Measurements from ENCODE around the gene C4orf50.

The C4orf50 gene
- 0 to 0.41 (median 0.05) reads per million in 18 experiments for total RNA-seq

- DNase-seq: no peak
These were observed at the start of gene C4orf50 for GRCh38 chr4:6018331-6018730. TSS of gene C4orf50 (minus strand) at chr4:6018431.

DNA sequence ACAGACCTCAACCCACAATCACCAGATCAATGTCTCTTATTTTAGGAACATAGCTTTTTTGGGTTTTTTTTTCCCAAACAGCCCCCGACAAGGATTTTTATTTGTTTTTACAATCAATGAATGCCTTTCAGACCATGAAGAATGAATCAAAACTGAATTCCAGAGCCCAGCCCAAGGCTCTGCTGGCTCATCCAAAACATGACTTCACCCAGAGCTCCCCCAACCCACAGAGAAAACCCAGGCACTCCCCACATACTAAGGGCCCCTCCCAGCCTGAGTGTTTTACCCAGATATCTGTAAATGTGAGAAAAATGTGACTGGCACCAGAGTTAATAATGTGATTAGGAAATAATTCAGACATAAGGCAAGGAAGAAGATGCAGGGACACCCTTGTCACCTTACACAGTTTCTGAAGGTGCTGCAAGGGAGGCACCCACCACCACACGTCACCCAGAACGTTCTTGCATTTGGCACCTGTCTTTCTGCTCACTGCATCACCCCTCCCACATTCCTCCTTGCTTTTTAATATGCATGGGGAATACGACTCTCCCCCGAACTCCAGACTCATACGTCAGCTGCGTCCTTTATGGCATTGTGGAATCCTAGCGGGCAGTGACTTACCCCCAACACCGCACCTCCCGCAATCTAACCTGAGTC, 47.8 kb upstream of the C4orf50 start:
- no peak for DNase-seq

DNA sequence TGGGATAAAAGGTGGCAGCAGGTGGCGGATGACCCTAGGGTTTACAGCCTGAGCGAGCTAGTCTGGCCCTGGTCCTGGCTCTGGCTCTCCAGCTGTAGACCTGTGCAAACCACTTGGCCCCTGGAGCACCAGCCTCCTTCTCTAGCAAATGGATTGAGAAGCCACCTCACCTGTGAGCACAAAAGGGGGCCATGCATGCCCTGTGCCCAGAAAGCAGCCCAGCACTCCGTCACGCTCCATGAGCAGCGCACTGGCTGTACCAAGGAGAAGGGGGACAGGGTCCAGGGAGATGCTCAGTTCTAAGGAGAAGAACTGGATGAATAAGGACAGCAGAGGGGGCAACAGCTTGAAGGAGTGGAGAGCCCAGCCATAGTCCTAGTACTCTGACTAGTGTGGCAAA, 46.9 kb upstream of the C4orf50 start:
- no peak for DNase-seq

DNA sequence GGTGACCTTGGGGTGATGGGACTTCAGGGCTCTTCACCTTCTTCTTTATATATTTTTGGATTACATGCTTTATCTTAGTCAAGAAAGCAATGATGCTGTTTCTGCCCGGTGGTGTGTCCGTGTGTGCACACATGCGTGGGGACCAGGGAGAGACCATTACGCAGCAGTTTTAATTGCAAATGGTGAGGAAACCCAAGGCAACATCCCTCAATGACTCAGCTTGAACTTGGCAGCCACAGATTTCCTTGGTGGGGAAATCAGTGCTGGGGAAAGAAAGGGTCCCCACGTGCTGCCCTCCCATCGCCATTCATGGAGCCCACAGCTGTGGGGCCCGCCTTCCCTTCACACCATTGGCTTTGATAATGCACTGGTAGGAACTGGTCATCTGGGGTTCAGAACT, 46.2 kb upstream of the C4orf50 start:
- no peak for DNase-seq

DNA sequence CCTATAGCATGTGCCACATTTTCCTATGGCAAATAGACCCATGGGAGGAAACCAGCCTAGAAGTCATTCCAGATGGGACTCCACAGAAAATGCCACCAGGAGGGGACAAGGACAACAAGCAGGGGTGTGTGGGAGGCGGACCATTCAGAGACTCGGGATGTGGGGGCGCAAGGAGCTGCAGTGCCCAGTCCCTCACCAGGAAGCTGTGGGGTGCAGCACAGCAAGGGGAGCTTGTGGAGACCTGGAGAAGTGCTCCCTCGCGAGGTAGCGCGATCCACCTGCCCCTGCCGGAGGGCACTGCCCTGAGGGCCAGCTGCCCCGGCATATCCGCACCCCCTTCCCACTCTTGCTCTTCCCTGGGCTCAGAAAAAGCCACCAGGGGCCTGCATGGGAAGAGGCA, 45.5 kb upstream of the C4orf50 start:
- DNase-seq: no peak

DNA sequence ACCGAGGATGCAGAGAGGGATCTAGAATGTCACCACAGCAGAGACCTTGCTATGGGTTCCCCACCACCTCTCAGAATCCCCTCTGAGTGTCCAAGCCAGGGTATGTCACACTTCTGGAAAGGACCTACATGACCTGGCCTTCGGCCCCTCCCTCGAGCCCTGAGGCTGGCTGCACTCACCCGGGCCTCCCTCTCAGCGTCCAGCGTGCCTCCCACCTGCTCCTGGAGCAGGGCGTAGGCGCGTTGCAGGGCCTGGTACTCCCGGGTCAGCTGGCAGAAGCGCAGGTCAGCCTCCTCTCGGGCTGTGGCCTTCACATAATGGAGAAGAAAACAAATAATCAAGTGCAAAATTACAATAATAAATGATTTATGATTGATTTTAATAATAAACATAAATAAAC, 43.9 kb upstream of the C4orf50 start:
- no peak for DNase-seq

- no peak for DNase-seq
These were observed 41.2 kb upstream of the C4orf50 start for GRCh38 chr4:6059375-6059805.

GRCh38 chr4:6058531-6059374, 40.5 kb upstream of the C4orf50 start:
- no peak for DNase-seq

DNA sequence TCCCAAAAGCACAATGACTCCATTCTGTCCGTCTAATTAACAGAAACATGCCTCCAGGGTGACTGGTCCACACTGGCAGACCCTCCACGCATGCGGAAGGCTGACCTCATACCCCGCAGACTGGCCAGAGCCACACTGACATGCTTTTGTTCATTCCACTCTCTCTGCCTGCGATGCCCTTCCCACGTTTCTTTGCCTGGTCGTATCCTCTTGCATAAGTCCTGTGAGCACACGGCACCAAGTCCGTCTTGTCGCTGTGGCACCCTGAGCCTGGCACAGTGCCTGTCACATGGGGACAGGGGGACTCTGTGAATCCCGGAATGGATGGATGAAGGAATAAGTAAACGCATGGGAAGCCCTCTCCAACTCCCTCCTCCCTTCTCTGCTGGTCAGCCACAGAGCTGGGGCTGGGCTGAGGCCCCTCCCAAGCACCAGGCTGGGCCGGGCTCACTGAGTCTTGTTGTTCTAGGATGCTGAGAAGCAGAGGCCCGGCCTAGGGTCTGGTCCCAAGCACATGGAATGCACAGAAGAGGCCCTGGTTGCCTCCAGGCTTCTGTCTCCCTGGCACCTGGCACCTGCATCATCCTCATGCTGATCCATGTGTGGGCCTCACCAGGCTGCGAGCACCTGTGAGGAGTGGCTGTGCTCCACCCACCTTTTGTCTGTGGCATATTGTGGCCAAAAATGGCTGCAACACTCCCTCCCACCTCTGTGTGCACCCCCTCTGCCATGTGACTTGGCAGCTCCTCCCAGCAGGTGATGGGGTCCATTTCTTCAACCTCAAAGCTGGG, 38.9 kb upstream of the C4orf50 start:
- no peak for DNase-seq

GRCh38 chr4:6055436-6055835, 37.2 kb upstream of the C4orf50 start:
- no peak for DNase-seq

DNA sequence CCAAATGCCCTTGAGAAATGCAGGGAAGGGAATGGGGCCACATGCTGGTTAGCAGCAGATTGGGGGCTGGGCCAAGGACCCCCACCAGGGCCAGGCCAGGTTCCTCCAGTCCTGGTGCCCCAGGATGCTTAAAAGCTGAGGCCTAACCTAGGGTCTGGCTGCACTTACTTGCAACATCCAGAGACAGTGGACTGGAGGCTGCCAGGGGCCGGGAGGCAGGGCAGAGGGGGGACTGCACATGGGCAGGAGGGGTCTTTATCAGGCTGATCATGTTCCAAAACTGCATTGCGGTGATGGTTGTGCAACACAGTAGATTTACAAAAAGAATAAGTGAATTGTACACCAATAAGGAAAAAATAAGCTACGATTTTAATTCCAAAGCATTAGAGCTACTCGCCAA, 36.8 kb upstream of the C4orf50 start:
- DNase-seq: no peak

GRCh38 chr4:6054162-6054922, 36.1 kb upstream of the C4orf50 start:
- DNase-seq: no peak

- no peak for DNase-seq
These were observed 34.4 kb upstream of the C4orf50 start for GRCh38 chr4:6052679-6053078.

GRCh38 chr4:6050551-6050950, 32.3 kb upstream of the C4orf50 start:
- DNase-seq: no peak

DNA sequence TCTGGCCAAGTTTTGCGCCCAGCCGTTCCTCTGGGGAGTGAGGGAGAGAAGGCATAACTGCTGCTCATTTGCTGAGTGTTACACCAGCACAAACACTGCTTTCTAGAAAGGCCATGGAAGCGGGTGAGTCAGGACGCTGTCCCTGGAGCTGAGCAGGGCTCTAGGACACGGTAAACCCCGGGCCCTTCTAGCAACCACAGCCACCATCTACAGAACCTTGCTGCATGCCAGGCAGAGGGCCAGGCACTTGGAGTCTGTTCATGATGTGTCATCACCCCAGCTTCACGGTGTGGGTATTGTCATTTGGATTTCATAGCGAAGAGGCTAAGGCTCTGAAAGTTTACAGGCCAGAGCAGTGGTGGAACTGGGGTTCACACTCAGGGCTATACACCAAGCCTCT, 31.8 kb upstream of the C4orf50 start:
- DNase-seq: no peak

GRCh38 chr4:6049278-6049677, 31.0 kb upstream of the C4orf50 start:
- no peak for DNase-seq

- DNase-seq: no peak
These were observed 30.3 kb upstream of the C4orf50 start for GRCh38 chr4:6048537-6048936.

- DNase-seq: no peak
These were observed 29.0 kb upstream of the C4orf50 start for GRCh38 chr4:6047130-6047673.

DNA sequence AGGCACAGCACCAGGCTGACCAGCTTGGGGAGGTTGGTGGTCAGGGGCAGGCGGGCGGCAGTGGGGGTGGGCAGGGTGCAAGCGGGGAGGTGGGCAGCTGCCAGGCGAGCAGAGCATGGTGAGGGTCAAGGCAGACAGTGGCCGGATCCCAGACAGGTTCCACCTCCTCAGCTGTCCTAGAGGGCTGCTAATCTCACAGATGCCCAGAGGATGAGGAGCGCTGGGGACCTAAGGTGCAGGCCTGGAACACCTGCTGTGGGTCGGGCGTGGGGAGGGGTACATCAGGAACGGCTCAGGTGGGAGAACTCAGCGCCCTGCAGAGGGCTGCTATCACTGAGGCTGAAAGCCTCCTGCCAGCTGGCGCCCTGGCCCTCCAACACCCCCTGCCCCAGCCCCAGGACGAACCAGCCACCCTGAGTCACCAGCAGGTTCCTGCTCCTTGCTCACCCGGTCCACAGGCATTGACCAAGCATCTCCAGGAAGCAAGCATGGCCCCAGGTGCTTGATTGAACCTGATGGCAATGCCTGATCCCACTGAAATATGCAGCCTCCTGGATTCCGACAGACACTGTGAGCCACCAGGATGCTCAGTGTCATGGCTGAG, 28.4 kb upstream of the C4orf50 start:
- no peak for DNase-seq

DNA sequence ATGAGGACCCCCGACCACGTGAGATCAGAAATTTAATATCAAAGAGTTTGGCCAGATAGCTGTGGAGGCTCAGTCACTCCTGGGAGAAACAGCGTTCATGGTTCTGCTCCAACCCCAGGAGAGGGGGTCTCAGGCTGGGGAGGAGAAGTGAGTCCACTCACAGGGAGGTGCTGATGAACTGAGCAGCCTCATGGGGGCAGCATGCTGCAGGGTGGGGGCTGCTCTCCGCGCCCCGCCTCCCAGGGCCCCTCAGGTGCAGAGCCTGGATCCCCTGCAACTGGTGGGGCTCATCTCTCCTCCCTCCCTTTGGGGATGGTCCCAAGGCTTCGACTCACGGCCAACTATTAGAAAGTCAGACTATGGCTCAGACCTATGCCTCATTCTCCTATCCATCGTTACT, 26.6 kb upstream of the C4orf50 start:
- DNase-seq: no peak

GRCh38 chr4:6044276-6044675, 26.0 kb upstream of the C4orf50 start:
- no peak for DNase-seq

DNA sequence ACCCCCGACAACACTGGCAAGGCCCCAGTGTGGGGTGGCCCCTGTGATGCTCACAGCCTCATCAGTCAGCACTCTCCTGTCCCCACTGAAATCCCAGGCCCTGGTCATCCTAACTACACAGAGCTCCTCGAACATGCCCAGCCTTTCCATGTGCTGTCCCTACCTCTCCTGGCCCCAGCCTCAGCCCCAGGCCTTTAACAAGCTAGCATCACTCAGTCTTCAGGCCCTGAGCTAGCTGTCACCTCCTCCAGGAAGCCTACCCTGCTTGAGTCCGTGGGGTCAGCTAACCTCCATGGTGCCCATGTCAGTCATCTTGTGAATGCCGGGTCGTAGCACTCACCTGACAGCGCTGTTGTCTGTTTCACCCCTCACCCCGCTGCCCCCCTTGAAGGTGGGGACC, 25.6 kb upstream of the C4orf50 start:
- DNase-seq: no peak
